ENCODE data around the gene SPTBN4.

DNA sequence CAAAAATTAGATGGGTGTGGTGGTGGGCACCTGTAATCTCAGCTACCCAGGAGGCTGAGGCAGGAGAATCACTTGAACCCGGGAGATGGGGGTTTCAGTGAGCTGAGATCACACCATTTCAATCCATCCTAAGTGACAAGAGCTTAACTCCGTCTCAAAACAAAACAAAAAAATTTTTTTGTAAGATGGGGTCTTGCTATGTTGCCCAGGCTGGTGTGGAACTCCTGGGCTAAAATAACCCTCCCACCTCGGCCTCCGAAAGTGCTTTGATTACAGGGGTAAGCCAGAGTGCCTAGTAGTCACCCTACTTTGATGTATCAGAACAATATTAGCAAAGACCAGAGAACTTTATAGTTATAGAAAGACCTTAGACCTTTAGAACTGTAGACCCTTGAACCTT lies 7.9 kb downstream of the SPTBN4 start:
- TF ChIP-seq CTCF (IDR thresholded peaks at IDR 0.05): no peak
- no peak for TF ChIP-seq POLR2A (IDR thresholded peaks at IDR 0.05)

All from body of pancreas (tissue), 4 donors.